AG10803 (cell line): Measurements from ENCODE around the gene PUM2.
A peak's percentile ranks its signal among the peaks of the same experiment; 100 is the strongest.
"Not testable (repeated sequence)": the region's sequence is repeated elsewhere in the genome, so short reads cannot be mapped to it uniquely, and the experiment has no call there.

ENCODE experiments used
- DNase-seq: peaks from one replicate; pipeline ENCODE4 v3.0.0; 2010; ENCODE audit warnings: low read depth
- H3K4me3 ChIP-seq: 2 replicates; pipeline ENCODE4 v1.5.1; 2011; ENCODE audit warnings: mild to moderate bottlenecking, low read length, control low read depth
- CTCF ChIP-seq: conservative IDR thresholded peaks from 2 replicates; pipeline ENCODE4 v1.5.1; 2011; ENCODE audit warnings: mild to moderate bottlenecking, low read length, control low read depth, inconsistent platforms

Gene PUM2

GRCh38 chr2:20242727-20243377 is 107.8 kb downstream of the PUM2 start:
- no peak for DNase-seq
- TF ChIP-seq CTCF = no peak
- no peak overlapping the region for H3K4me3 ChIP-seq

GRCh38 chr2:20241973-20242726 is 108.5 kb downstream of the PUM2 start:
- no peak for DNase-seq
- peak; percentile 20 for TF ChIP-seq CTCF
- no peak overlapping the region for H3K4me3 ChIP-seq

GRCh38 chr2:20240291-20240690 is 110.4 kb downstream of the PUM2 start:
- H3K4me3 ChIP-seq, DNase-seq: not testable (repeated sequence)

GRCh38 chr2:20236496-20236895 is 114.1 kb downstream of the PUM2 start:
- no peak for DNase-seq
- no peak for TF ChIP-seq CTCF
- no peak overlapping the region for H3K4me3 ChIP-seq

GRCh38 chr2:20235655-20236305 is 114.9 kb downstream of the PUM2 start:
- TF ChIP-seq CTCF = no peak
- H3K4me3 ChIP-seq = no peak overlapping the region
- DNase-seq = no peak

GRCh38 chr2:20234597-20234996 is 116.0 kb downstream of the PUM2 start:
- not testable (repeated sequence) for H3K4me3 ChIP-seq
- DNase-seq = peak; percentile 46

- no peak overlapping the region for H3K4me3 ChIP-seq
- no peak for TF ChIP-seq CTCF
- DNase-seq = no peak
Measured at GRCh38 chr2:20232837-20233207, 117.8 kb downstream of the PUM2 start.

- peak; percentile 8 for DNase-seq
- TF ChIP-seq CTCF = no peak
- no peak overlapping the region for H3K4me3 ChIP-seq
Measured at GRCh38 chr2:20231598-20232026, 119.0 kb downstream of the PUM2 start.
